B cell (primary cell): ENCODE data around the gene APP.

Experiments
- EZH2 ChIP-seq: IDR thresholded peaks from 2 replicates; pipeline ENCODE4 v1.6.1; 2012; ENCODE audit warnings: borderline replicate concordance, low read depth, mild to moderate bottlenecking, moderate library complexity, low read length; ENCODE audit not compliant: insufficient read depth, poor library complexity, severe bottlenecking
- TF ChIP-seq, protein P1 (sequence below): fragments of 200-600 bp; IDR thresholded peaks from one replicate; pipeline ENCODE4 v1.8.0; 2022; ENCODE audit warnings: antibody characterized with exemption, mild to moderate bottlenecking

DNA sequence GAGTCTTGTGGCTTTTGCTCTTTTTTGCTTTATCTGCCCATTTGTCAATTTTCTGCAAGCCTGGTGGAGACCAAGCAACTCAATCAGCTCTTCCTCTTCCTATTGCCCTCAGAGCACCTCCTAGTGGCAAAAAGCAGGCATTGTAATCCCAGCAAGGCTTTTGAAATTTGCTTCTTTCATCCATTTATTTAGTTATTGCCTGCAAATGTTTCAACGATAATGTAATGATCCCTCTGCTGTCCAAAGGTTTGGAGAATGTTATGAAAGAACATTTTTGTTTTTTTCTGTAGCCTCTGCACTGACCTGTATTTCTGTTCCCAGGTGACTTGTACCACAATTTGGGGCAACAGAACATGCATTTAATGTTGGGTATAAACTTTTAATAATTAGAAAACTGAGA, 308.0 kb downstream of the APP start:
- TF ChIP-seq, protein P1, sequence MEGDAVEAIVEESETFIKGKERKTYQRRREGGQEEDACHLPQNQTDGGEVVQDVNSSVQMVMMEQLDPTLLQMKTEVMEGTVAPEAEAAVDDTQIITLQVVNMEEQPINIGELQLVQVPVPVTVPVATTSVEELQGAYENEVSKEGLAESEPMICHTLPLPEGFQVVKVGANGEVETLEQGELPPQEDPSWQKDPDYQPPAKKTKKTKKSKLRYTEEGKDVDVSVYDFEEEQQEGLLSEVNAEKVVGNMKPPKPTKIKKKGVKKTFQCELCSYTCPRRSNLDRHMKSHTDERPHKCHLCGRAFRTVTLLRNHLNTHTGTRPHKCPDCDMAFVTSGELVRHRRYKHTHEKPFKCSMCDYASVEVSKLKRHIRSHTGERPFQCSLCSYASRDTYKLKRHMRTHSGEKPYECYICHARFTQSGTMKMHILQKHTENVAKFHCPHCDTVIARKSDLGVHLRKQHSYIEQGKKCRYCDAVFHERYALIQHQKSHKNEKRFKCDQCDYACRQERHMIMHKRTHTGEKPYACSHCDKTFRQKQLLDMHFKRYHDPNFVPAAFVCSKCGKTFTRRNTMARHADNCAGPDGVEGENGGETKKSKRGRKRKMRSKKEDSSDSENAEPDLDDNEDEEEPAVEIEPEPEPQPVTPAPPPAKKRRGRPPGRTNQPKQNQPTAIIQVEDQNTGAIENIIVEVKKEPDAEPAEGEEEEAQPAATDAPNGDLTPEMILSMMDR, result peak; percentile 77
- TF ChIP-seq EZH2, result no peak
